IMR-90 (cell line): Measurements from ENCODE around the gene NOS3.

Source experiments
- BHLHE40 ChIP-seq: fragments of 150-350 bp; IDR thresholded peaks from 2 replicates; pipeline ENCODE4 v1.6.1; 2016; ENCODE audit warnings: mild to moderate bottlenecking, low read depth, low read length
- CEBPB ChIP-seq: IDR thresholded peaks from 2 replicates; pipeline ENCODE4 v1.6.1; 2012; ENCODE audit warnings: low read depth, low read length, improper control_type of control experiment
- CTCF ChIP-seq: conservative IDR thresholded peaks from 2 replicates; pipeline ENCODE4 v1.5.1; 2012; ENCODE audit warnings: mild to moderate bottlenecking, low read depth, low read length, improper control_type of control experiment
- FOS ChIP-seq: fragments of 150-350 bp; IDR thresholded peaks from 2 replicates; pipeline ENCODE4 v1.6.1; 2016; ENCODE audit warnings: low read depth, low read length
- MAFK ChIP-seq: IDR thresholded peaks from 2 replicates; pipeline ENCODE4 v1.6.1; 2012; ENCODE audit warnings: low read depth, low read length, improper control_type of control experiment
- MAZ ChIP-seq: IDR thresholded peaks from 2 replicates; pipeline ENCODE4 v1.6.1; 2012; ENCODE audit warnings: low read depth, mild to moderate bottlenecking, low read length, improper control_type of control experiment, moderate library complexity, borderline replicate concordance
- POLR2A ChIP-seq: IDR thresholded peaks from 2 replicates; pipeline ENCODE4 v1.6.1; 2012; ENCODE audit warnings: mild to moderate bottlenecking, low read depth, low read length
- RAD21 ChIP-seq: IDR thresholded peaks from 2 replicates; pipeline ENCODE4 v1.6.1; 2012; ENCODE audit warnings: low read length, improper control_type of control experiment
- SMC3 ChIP-seq: fragments of 150-350 bp; IDR thresholded peaks from 2 replicates; pipeline ENCODE4 v1.6.1; 2016; ENCODE audit warnings: low read depth, mild to moderate bottlenecking, antibody characterized with exemption, low read length, moderate library complexity
- TF ChIP-seq, protein P1 (sequence below): fragments of 150-350 bp; IDR thresholded peaks from 2 replicates; pipeline ENCODE4 v1.6.1; 2017; ENCODE audit warnings: mild to moderate bottlenecking, antibody characterized with exemption, low read length, low read depth

DNA sequence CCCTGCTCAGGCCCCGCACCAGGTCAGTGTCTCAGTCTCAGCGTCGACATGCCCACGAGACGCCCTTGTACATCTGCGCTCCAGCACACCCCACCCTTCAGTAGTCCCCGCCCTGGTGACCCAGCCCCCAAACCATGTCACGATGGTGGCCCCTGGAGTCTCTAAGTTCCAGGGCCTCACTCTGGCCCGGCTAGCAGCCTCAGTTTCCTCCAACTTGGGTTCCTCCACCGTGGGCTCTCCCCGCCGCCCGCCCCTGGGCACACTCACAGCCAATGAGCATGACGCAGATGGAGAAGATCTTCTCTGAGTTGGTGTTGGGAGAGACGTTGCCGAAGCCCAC is 39.7 kb upstream of the NOS3 start:
- no peak for TF ChIP-seq CTCF
- TF ChIP-seq MAFK = no peak
- TF ChIP-seq POLR2A = no peak
- TF ChIP-seq SMC3 = no peak
- TF ChIP-seq RAD21 = no peak
- no peak for TF ChIP-seq FOS
- TF ChIP-seq CEBPB = no peak
- TF ChIP-seq MAZ = no peak
- TF ChIP-seq BHLHE40 = no peak
- TF ChIP-seq, protein P1, sequence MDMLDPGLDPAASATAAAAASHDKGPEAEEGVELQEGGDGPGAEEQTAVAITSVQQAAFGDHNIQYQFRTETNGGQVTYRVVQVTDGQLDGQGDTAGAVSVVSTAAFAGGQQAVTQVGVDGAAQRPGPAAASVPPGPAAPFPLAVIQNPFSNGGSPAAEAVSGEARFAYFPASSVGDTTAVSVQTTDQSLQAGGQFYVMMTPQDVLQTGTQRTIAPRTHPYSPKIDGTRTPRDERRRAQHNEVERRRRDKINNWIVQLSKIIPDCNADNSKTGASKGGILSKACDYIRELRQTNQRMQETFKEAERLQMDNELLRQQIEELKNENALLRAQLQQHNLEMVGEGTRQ = no peak
